HG03103 (cell line): ENCODE measurements around the gene ATF5.
"Not testable (repeated sequence)": the region's sequence is repeated elsewhere in the genome, so short reads cannot be mapped to it uniquely, and the experiment has no call there.

Experiments
- ATAC-seq: cut with Tn5 transposase; IDR thresholded peaks from one replicate; pipeline ENCODE4 v1.9.1; 2021; ENCODE audit warnings: low read depth; ENCODE audit not compliant: unreplicated experiment

ATF5 gene

GRCh38 chr19:49921871-49922795 is 6.9 kb upstream of the ATF5 start:
- no peak for ATAC-seq

DNA sequence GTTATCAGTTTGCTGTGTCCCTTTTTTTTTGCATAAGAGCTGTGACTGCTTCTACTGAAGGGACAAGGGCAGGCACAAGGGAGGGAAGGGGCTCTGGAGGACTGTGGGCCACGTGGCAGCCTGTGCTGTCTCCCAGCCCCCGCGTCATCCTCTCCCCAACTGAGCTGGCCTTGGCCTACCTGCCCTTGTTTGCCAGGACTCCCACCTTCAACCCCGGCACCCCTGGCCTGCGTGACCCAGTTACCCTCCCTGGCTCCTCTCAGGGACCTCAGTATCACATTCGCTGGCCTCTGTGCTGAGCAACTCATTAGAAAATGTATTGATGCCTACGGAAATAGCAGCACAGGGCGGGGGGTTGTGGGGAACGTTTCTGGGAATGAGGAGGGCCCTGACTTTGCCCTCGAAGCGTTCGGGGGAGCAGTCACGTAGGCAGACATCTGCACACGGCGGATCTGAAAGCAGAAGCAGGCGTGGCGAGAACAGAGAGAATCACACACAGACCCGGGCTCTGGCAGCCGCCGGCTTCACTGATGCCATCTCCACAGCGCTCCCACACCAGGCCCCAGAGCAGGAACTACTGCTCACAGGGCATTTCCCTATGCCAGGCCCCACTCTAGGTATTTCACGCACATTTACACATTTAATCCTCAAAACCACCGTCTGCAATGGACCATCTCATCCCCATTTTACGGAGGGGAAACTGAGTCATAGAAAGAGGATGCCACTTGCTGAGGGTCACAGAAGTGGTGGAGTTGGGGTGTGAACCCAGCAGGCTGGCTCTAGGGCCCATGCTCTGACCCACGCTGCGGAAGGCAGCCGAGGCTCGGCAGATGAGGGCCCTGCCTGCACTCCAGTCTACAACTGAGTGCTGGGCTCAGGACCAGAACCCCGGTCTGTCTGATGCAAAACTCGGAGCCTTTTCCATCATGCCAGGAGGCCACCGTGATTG is 5.7 kb upstream of the ATF5 start:
- ATAC-seq = no peak

- ATAC-seq = no peak
Observed at GRCh38 chr19:49924004-49924880, 4.8 kb upstream of the ATF5 start.

DNA sequence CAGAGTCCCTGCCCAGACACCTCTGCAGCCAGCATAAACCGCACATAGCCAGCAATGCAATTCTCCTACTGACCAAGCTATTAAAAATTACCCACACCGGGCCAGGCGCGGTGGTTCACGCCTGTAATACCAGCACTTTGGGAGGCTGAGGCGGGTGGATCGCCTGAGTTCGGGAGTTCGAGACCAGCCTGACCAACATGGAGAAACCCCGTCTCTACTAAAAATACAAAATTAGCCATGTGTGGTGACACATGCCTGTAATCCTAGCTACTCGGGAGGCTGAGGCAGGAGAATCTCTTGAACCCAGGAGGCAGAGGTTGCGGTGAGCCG is 4.2 kb upstream of the ATF5 start:
- ATAC-seq = not testable (repeated sequence)

DNA sequence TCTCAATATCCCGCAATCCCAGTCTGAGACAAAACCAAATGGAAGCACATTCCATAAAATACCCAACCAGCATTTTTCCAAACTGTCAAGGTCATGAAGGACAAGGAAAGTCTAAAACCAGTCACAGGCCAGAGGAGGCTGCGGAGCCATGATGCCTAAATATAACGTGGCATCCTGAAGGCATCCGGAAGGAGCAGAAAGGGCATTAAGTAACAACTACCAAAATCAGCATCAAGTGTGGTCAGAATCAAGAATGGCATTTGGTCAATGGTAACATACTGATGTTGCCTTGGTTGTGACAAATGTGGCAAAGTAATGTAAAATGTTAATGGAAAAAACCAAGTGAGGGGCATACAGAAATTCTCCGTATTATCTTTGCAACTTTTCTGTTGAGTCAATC is 3.5 kb upstream of the ATF5 start:
- no peak for ATAC-seq

DNA sequence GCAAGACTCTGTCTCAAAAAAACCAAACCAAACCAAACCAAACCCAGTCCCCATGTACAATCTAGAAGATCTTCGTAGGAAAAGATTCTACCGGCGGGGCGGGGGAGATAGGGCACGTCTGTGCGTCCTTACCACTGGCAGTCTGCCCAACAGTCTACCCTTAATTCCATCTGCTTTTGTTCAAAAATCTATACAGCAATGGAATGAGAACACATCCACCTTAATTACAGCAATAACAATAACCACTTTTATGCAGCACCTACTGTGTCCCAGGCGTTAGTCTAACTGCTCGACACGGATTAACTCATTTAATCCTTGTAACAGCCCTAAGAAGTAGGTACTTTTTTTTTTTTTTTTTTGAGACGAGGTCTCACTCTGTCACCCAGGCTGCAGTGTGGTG is 2.5 kb upstream of the ATF5 start:
- ATAC-seq = no peak

- no peak for ATAC-seq
Observed at GRCh38 chr19:49927526-49928264, 1.3 kb upstream of the ATF5 start.

- ATAC-seq = peak; percentile 70
Observed at GRCh38 chr19:49929611-49930482, 842 bp downstream of the ATF5 start.

DNA sequence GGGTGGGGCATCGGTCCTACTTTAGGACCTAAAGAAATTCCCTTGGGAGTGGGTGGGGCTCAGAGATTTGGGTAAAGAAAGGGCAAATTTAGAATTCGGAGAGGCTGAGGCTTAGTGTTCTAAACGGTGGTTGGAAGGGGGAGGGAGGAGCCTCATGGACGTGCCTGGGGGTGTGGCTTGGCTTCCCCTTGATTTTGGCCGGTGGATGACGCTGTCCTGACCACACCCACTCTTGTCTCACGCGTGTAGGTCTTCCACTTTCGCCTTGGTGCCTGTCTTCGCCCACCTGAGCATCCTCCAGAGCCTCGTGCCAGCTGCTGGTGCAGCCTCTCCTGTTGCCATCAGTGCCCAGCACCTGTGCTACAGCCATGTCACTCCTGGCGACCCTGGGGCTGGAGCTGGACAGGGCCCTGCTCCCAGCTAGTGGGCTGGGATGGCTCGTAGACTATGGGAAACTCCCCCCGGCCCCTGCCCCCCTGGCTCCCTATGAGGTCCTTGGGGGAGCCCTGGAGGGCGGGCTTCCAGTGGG is 1.5 kb downstream of the ATF5 start:
- ATAC-seq = no peak

GRCh38 chr19:49931293-49932040 is 2.5 kb downstream of the ATF5 start:
- ATAC-seq = no peak

DNA sequence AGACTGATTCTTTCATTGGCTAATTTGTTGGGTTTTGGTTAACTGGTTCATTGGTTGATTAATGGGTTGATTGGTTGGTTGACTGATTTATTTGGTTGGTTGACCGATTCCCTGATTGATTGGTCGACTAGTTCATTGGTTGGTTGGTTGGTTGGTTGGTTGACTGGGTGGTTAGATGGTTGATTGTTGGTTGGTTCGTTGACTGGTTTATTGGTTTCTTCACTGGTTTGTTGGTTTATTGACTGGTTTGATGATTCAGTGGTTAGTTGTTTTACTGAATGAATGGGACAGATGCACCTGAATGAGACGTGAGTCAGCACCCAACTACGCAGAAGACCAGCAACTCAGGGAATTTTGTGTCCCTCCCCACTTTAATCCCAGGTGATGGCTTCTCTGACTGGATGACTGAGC is 3.0 kb downstream of the ATF5 start:
- no peak for ATAC-seq

DNA sequence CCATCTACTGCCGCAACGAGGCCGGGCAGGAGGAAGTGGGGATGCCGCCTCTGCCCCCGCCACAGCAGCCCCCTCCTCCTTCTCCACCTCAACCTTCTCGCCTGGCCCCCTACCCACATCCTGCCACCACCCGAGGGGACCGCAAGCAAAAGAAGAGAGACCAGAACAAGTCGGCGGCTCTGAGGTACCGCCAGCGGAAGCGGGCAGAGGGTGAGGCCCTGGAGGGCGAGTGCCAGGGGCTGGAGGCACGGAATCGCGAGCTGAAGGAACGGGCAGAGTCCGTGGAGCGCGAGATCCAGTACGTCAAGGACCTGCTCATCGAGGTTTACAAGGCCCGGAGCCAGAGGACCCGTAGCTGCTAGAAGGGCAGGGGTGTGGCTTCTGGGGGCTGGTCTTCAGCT is 3.7 kb downstream of the ATF5 start:
- ATAC-seq = no peak

DNA sequence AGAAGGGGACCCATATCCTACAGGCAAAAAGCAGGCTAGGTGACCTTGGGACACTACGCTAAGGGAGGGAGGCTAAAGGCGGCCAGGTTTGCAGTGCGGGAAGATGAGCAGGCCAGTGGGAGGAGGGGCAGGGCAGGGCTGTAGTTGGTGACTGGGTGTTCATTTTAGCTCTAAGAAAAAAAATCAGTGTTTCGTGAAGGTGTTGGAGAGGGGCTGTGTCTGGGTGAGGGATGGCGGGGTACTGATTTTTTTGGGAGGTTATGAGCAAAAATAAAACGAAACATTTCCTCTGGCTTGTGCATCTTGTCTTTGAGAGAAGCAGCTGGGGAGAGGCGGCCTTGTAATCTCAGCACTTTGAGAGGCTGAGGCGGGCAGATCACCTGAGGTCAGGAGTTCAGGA is 4.6 kb downstream of the ATF5 start:
- no peak for ATAC-seq

DNA sequence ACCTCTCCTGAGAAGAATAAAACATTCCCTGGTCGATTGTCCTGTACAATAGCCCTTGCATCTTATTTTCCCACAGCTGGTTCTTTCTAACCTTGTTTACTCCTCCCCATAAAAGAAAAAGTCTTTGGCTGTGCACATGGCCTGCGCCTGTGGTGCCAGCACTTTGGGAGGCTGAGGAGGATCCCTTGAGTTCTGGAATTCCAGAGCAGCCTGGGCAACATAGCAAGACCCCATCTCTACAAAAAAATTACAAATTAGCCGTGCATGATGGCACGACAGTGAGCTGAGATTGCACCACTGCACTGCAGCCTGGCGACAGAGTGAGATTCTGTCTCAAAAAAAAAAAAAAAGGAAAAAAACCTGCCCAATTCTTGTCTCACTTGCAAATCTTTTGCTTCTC is 7.5 kb downstream of the ATF5 start:
- no peak for ATAC-seq

DNA sequence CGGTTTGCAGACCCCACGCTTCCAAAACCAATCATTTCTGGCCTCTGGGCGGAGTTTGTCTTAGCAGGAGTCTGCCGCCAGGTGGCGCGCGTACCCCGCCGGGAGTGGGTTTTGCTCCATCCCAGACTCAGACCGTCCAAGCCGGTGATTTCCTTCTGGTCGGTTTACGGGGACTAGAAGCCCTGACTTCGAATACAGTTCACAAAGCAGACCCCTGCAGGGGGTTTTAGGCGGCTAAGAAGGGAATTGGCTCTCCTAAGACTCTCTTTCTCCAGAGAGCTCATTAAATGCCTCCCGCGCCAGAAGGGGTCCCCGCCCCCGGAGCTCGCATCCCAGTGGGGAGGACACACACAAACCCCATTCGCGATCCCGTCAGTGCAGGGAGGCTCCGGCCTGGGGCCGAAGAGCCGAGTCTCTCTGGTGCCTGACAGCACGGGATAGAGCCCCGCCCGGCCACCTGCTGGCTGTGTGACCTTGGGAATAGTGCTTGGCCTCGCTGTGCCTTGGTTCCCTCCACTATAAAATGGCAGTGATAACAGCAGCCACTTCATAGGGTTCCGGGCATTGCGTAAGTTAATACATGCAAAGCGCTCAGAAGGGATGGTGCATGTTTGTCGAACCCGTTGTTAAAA is 8.9 kb downstream of the ATF5 start:
- ATAC-seq = no peak

DNA sequence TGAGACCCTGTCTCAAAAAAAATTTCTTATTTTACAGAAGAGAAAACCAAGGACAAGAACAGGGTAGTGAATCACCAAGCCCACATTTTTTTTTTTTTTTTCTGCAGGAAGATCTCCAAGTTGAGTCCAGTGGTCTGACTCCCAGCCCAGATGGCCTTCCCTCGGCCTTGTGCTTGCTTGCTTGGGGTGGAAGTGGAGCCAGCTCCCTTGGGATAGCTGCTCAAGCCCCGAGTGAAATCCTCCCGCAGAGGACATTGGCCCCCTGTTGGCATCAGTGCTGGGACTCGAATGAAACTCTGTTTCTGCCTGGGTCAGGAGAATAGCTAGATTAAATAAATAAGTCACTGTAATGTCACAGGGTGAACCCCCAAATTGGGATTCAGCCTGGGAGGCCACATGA is 9.7 kb downstream of the ATF5 start:
- ATAC-seq = no peak

DNA sequence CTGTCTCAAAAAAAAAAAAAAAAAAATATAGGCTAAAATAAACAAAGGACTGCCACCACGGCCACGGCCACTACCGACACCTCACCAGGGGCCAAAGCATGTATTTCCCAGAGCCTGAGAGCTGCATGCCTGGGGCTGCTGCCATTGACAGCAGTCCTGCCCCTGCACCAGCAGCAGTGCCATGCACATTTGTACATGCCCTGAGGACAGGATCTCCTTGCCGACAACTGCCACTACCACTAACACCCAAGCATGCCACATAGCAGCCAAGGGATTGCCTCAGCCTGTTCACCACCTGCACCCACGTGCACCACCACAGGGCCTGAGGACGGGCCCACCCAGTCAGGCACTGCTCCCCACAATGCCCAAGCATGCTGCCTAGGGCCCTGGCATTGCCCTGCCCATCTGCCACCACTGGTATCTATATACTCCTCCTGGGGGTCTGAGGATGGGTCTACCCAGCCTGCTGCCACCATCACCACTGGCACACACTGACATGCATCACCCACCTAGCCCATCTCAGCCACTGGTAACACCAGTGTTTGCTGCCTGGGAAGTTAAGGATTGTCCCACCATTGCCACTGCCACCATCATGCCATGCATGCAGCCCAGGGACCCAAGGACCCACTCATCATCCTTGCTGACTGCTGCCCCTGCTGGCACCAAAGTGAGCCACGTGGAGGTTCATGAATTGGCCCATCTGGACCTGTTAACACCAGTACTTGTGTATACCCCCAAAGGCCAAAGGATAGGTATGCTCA is 10.9 kb downstream of the ATF5 start:
- no peak for ATAC-seq
